WTC11 (cell line): ENCODE results near the gene STK32C. TPM values are rescaled to one million over a fixed set of nuclear protein-coding genes. Genes with fewer than 3 reads are reported as not detected.
A peak's percentile ranks its signal among the peaks of the same experiment; 100 is the strongest.

Experiments used
- ATAC-seq: fragments of 200-7000 bp; cut with Tn5 transposase; 2 replicates; pipeline ENCODE4 v1.10.0; 2021; ENCODE audit warnings: mild to moderate bottlenecking, moderate library complexity
- CTCF ChIA-PET: fragments of 300-600 bp; sonication (Branson Sonifier 250); formaldehyde crosslinking; loops from one replicate; lab custom pipeline; 2021; ENCODE audit warnings: antibody characterized with exemption; lab: Charles Lee
- POLR2A ChIA-PET: fragments of 350-600 bp; sonication (Branson Sonifier 250); formaldehyde crosslinking; loops from one replicate; lab custom pipeline; 2021; ENCODE audit warnings: antibody characterized with exemption; lab: Charles Lee
- DNase-seq: peaks from one replicate; pipeline ENCODE4 v3.0.0; 2021; ENCODE audit warnings: low spot score
- H3K27ac Mint-ChIP-seq: 2 replicates; pipeline ENCODE4 v1.8.0; 2021; ENCODE audit warnings: mixed read lengths
- H3K27me3 Mint-ChIP-seq: 2 replicates; pipeline ENCODE4 v1.8.0; 2021; ENCODE audit warnings: low read depth, mild to moderate bottlenecking, moderate library complexity, mixed read lengths
- H3K36me3 Mint-ChIP-seq: 2 replicates; pipeline ENCODE4 v1.8.0; 2021; ENCODE audit warnings: mixed read lengths
- H3K4me1 Mint-ChIP-seq: 2 replicates; pipeline ENCODE4 v1.8.0; 2022; ENCODE audit warnings: mixed read lengths
- H3K4me3 Mint-ChIP-seq: 2 replicates; pipeline ENCODE4 v1.8.0; 2021; ENCODE audit warnings: mild to moderate bottlenecking, moderate library complexity, mixed read lengths
- H3K9me3 Mint-ChIP-seq: 2 replicates; pipeline ENCODE4 v1.8.0; 2021; ENCODE audit warnings: mixed read lengths
- ARID4B ChIP-seq: sonication (generic); formaldehyde crosslinking; IDR thresholded peaks from 2 replicates; pipeline ENCODE4 v1.8.0; 2023; ENCODE audit warnings: missing genetic modification reagents, mild to moderate bottlenecking, borderline replicate concordance
- ATF1 ChIP-seq: sonication (generic); formaldehyde crosslinking; IDR thresholded peaks from 2 replicates; pipeline ENCODE4 v1.8.1; 2023; ENCODE audit warnings: mild to moderate bottlenecking, moderate library complexity, missing genetic modification reagents
- CDX4 ChIP-seq: fragments of 250-450 bp; sonication (Bioruptor Pico); IDR thresholded peaks from 2 replicates; pipeline ENCODE4 v1.9.0; 2021; ENCODE audit warnings: moderate library complexity, mild to moderate bottlenecking, inconsistent platforms, borderline replicate concordance
- CREB1 ChIP-seq: sonication (generic); formaldehyde crosslinking; IDR thresholded peaks from 2 replicates; pipeline ENCODE4 v1.8.0; 2023; ENCODE audit warnings: mild to moderate bottlenecking, missing genetic modification reagents
- FOXK1 ChIP-seq: sonication (generic); formaldehyde crosslinking; IDR thresholded peaks from 2 replicates; pipeline ENCODE4 v1.8.0; 2022; ENCODE audit warnings: mild to moderate bottlenecking, moderate library complexity, missing genetic modification reagents
- FOXP1 ChIP-seq: sonication (generic); formaldehyde crosslinking; IDR thresholded peaks from 2 replicates; pipeline ENCODE4 v1.8.0; 2022; ENCODE audit warnings: missing genetic modification reagents, mild to moderate bottlenecking, moderate library complexity, borderline replicate concordance
- FOXP4 ChIP-seq: sonication (generic); formaldehyde crosslinking; IDR thresholded peaks from 2 replicates; pipeline ENCODE4 v1.8.0; 2022; ENCODE audit warnings: mild to moderate bottlenecking, missing genetic modification reagents
- GRHL2 ChIP-seq: fragments of 250-450 bp; sonication (Bioruptor Pico); IDR thresholded peaks from 2 replicates; pipeline ENCODE4 v1.8.0; 2022; ENCODE audit warnings: mild to moderate bottlenecking, moderate library complexity; ENCODE audit not compliant: insufficient replicate concordance, severe bottlenecking
- GTF2I ChIP-seq: fragments of 250-450 bp; sonication (Bioruptor Pico); conservative IDR thresholded peaks from 2 replicates; pipeline ENCODE4 v1.4.0; 2021; ENCODE audit warnings: mild to moderate bottlenecking
- HMGA2 ChIP-seq: fragments of 250-450 bp; sonication (Bioruptor Pico); IDR thresholded peaks from 2 replicates; pipeline ENCODE4 v1.4.0; 2021; ENCODE audit warnings: mild to moderate bottlenecking, moderate library complexity
- IRF2 ChIP-seq: sonication (generic); formaldehyde crosslinking; IDR thresholded peaks from 2 replicates; pipeline ENCODE4 v1.8.0; 2022; ENCODE audit warnings: low read depth, missing genetic modification reagents, borderline replicate concordance
- JUN ChIP-seq: sonication (generic); formaldehyde crosslinking; IDR thresholded peaks from 2 replicates; pipeline ENCODE4 v1.8.0; 2023; ENCODE audit warnings: mild to moderate bottlenecking, missing genetic modification reagents
- MAX ChIP-seq: sonication (generic); formaldehyde crosslinking; IDR thresholded peaks from 2 replicates; pipeline ENCODE4 v1.8.0; 2022; ENCODE audit warnings: mild to moderate bottlenecking, missing genetic modification reagents
- NR3C1 ChIP-seq: sonication (generic); formaldehyde crosslinking; conservative IDR thresholded peaks from 2 replicates; pipeline ENCODE4 v1.8.1; 2023; ENCODE audit warnings: low read depth, mild to moderate bottlenecking, missing genetic modification reagents
- PRDM15 ChIP-seq: sonication (generic); formaldehyde crosslinking; IDR thresholded peaks from 2 replicates; pipeline ENCODE4 v1.8.0; 2022; ENCODE audit warnings: missing genetic modification reagents
- PRRX2 ChIP-seq: fragments of 250-450 bp; sonication (Bioruptor Pico); IDR thresholded peaks from 2 replicates; pipeline ENCODE4 v1.8.0; 2021; ENCODE audit warnings: mild to moderate bottlenecking
- TEAD1 ChIP-seq: sonication (generic); formaldehyde crosslinking; IDR thresholded peaks from 2 replicates; pipeline ENCODE4 v1.8.0; 2022; ENCODE audit warnings: mild to moderate bottlenecking, missing genetic modification reagents
- ZBTB21 ChIP-seq: sonication (generic); formaldehyde crosslinking; IDR thresholded peaks from 2 replicates; pipeline ENCODE4 v1.8.1; 2023; ENCODE audit warnings: mild to moderate bottlenecking, missing genetic modification reagents, borderline replicate concordance
- ZNF138 ChIP-seq: sonication (generic); formaldehyde crosslinking; conservative IDR thresholded peaks from 2 replicates; pipeline ENCODE4 v1.8.1; 2022; ENCODE audit warnings: mild to moderate bottlenecking, moderate library complexity, missing genetic modification reagents
- ZNF263 ChIP-seq: sonication (generic); formaldehyde crosslinking; IDR thresholded peaks from 2 replicates; pipeline ENCODE4 v1.8.1; 2022; ENCODE audit warnings: low read depth, mild to moderate bottlenecking, moderate library complexity, missing genetic modification reagents
- ZNF317 ChIP-seq: sonication (generic); formaldehyde crosslinking; IDR thresholded peaks from 2 replicates; pipeline ENCODE4 v1.8.1; 2023; ENCODE audit warnings: low read depth, mild to moderate bottlenecking, moderate library complexity, missing genetic modification reagents, borderline replicate concordance
- ZNF423 ChIP-seq: fragments of 250-450 bp; sonication (Bioruptor Pico); IDR thresholded peaks from 2 replicates; pipeline ENCODE4 v2.1.2; 2022; ENCODE audit warnings: mild to moderate bottlenecking, moderate library complexity
- ZSCAN18 ChIP-seq: fragments of 250-450 bp; sonication (Bioruptor Pico); IDR thresholded peaks from 2 replicates; pipeline ENCODE4 v2.1.2; 2022; ENCODE audit warnings: mild to moderate bottlenecking, moderate library complexity
- total RNA-seq: library from RNA; stranded (reverse); gene quantifications from 3 replicates; pipeline ENCODE4 v1.2.3, GENCODE V29; 2021

STK32C gene
- total RNA-seq, 1 experiment from 2014 or later, result 20.7 TPM

GRCh38 chr10:132237396-132237795, 70.4 kb downstream of the STK32C start:
- Mint-ChIP-seq H3K27ac (no peak overlapping the region), H3K27me3 (no peaks in the 10 kb centered on the region), H3K36me3 (no peaks in the 10 kb centered on the region), H3K9me3 (no peaks in the 10 kb centered on the region), H3K4me1 (no peaks in the 10 kb centered on the region), H3K4me3 (no peak overlapping the region)
- CTCF ChIA-PET, result interaction anchor here (1.0 to 1.2 kb wide), 3 partner anchors 15 to 123 kb away, joined by 3 read pairs; no protein-coding TSS in a partner anchor
- DNase-seq, result no peak
- TF ChIP-seq ZNF317 (CRISPR knock-in tag) (no peak), CREB1 (no peak), ZNF423 (CRISPR knock-in tag) (no peak), ATF1 (no peak), FOXP1 (no peak), ARID4B (CRISPR knock-in tag) (no peak), FOXP4 (CRISPR knock-in tag) (no peak), JUN (CRISPR knock-in tag) (no peak), MAX (CRISPR knock-in tag) (no peak), NR3C1 (CRISPR knock-in tag) (no peak), ZNF138 (CRISPR knock-in tag) (no peak), GRHL2 (CRISPR knock-in tag) (no peak), PRDM15 (CRISPR knock-in tag) (no peak), HMGA2 (CRISPR knock-in tag) (no peak), ZBTB21 (CRISPR knock-in tag) (no peak)
- POLR2A ChIA-PET, result interaction anchor here (0.6 kb wide), 1 partner anchor 24 kb away, joined by 3 read pairs; no protein-coding TSS in a partner anchor
- ATAC-seq, result no peak

GRCh38 chr10:132236881-132237280, 70.9 kb downstream of the STK32C start:
- no peak for TF ChIP-seq FOXK1
- no peak for TF ChIP-seq PRRX2
- TF ChIP-seq TEAD1 (CRISPR knock-in tag), result no peak
- TF ChIP-seq ZNF263 (CRISPR knock-in tag), result peak; percentile 62; the same call in 1 of the 2 replicates
- no peak for TF ChIP-seq ZSCAN18 (CRISPR knock-in tag)
- TF ChIP-seq GTF2I (CRISPR knock-in tag), result no peak
- TF ChIP-seq CDX4 (CRISPR knock-in tag), result no peak
- no peak for TF ChIP-seq IRF2 (CRISPR knock-in tag)
- no peak overlapping the region for H3K4me3 Mint-ChIP-seq
- no peaks in the 10 kb centered on the region for H3K36me3 Mint-ChIP-seq
- no peaks in the 10 kb centered on the region for H3K27me3 Mint-ChIP-seq
- no peak overlapping the region for H3K27ac Mint-ChIP-seq
- ChIA-PET POLR2A (no interaction called here), CTCF (interaction anchor here (1.0 to 1.2 kb wide), 2 partner anchors 15 to 124 kb away, joined by 3 read pairs; no protein-coding TSS in a partner anchor)
- ATAC-seq, result no peak
- H3K9me3 Mint-ChIP-seq, result no peaks in the 10 kb centered on the region
- DNase-seq, result no peak
- no peaks in the 10 kb centered on the region for H3K4me1 Mint-ChIP-seq
